Lung (tissue), 12 donors: ENCODE results near the gene COL11A1. TPM values are rescaled to one million over a fixed set of nuclear protein-coding genes. Genes with fewer than 3 reads are reported as not detected.

ENCODE experiments used
- ATAC-seq: fragments of 200-7000 bp; cut with Tn5 transposase; one replicate; pipeline ENCODE4 v1.9.1; 2020; ENCODE audit warnings: moderate number of reproducible peaks; ENCODE audit not compliant: insufficient read depth, low FRiP score
- DNase-seq, 3 donors: peaks; one replicate each; pipeline ENCODE4 v3.0.0-alpha.2; 2013 to 2017
- H3K27ac ChIP-seq, 2 donors: one replicate each; pipeline ENCODE4 v1.5.1; 2013; ENCODE audit warnings: mild to moderate bottlenecking in 2 of 2, moderate library complexity in 2 of 2, control low read depth in 1 of 2, inconsistent platforms in 1 of 2, low read depth in 1 of 2, low read length in 1 of 2
- H3K27me3 ChIP-seq, 3 donors: one replicate each; pipeline ENCODE4 v1.5.1; 2013; ENCODE audit warnings: low read length in 2 of 3; ENCODE audit not compliant: control insufficient read depth in 3 of 3, insufficient read depth in 3 of 3
- H3K36me3 ChIP-seq, 4 donors: one replicate each; pipeline ENCODE4 v1.5.1; 2013; ENCODE audit warnings: low read length in 4 of 4, mild to moderate bottlenecking in 1 of 4, moderate library complexity in 1 of 4; ENCODE audit not compliant: control insufficient read depth in 4 of 4, insufficient read depth in 4 of 4
- H3K4me1 ChIP-seq, 5 donors: one replicate each; pipeline ENCODE4 v1.5.1; 2013; ENCODE audit warnings: low read length in 5 of 5, mild to moderate bottlenecking in 2 of 5, moderate library complexity in 1 of 5; ENCODE audit not compliant: control insufficient read depth in 5 of 5, insufficient read depth in 5 of 5
- H3K4me3 ChIP-seq: one replicate; pipeline ENCODE4 v1.5.1; 2013; ENCODE audit warnings: mild to moderate bottlenecking, control low read depth, moderate library complexity
- H3K9ac ChIP-seq, 2 donors: one replicate each; pipeline ENCODE4 v1.5.1; 2013; ENCODE audit warnings: low read length in 2 of 2, control low read depth in 1 of 2; ENCODE audit not compliant: insufficient read depth in 1 of 2
- H3K9me3 ChIP-seq, 4 donors: one replicate each; pipeline ENCODE4 v1.5.1; 2013; ENCODE audit warnings: low read length in 3 of 4, mild to moderate bottlenecking in 1 of 4, moderate library complexity in 1 of 4; ENCODE audit not compliant: control insufficient read depth in 4 of 4, insufficient read depth in 3 of 4
- CTCF ChIP-seq: IDR thresholded peaks from 2 replicates; pipeline ENCODE4 v1.5.1; 2012; ENCODE audit warnings: mild to moderate bottlenecking; ENCODE audit errors: control extremely low read depth, extremely low read depth
- WGBS, 2 donors: extraction: QIAGEN DNeasy Blood & Tissue Kit; methylation state at CpG; one replicate each; pipeline ENCODE4 v1.1.7; 2013; 5-methylcytosine and 5-hydroxymethylcytosine counted together
- polyA plus RNA-seq, 2 donors: library from polyadenylated mRNA; stranded (reverse); fragments of 200-250 nt; gene quantifications; one replicate each; pipeline ENCODE4 v1.2.1, GENCODE V29; 2013
- total RNA-seq, 2 donors: library from RNA; depleted of rRNA in 1 of 2; stranded (reverse); fragments of >200 nt in 1 of 2; gene quantifications; one replicate each; pipeline ENCODE4 v1.2.1, GENCODE V29; 2014 to 2021
- donor health status: control.
- donor health status: control.
- donor health status: Bipolar disorder and iron deficiency.
- donor health status: healthy.
- donor health status: DM: yes; HTN: yes; CAD: no.

Gene COL11A1
- total and polyA plus RNA-seq, 4 donors: 0.33 to 7.5 (median 0.70) TPM

GRCh38 chr1:103109311-103109920, 1.1 kb upstream of the COL11A1 start:
- no peak for ATAC-seq
- Histone ChIP-seq H3K27me3 (peaks cover 0 to 5% (median 0%) of the 10 kb centered on the region in 3 donors), H3K36me3 (no peaks in the 10 kb centered on the region), H3K9ac (no peak overlapping the region), H3K4me3 (no peak overlapping the region), H3K4me1 (peaks cover 0 to 15% (median 2%) of the 10 kb centered on the region in 5 donors), H3K27ac (no peak overlapping the region), H3K9me3 (no peaks in the 10 kb centered on the region)
- 57 to 73% methylated on average over 6 of the region's 6 CpGs for WGBS, 2 donors
- TF ChIP-seq CTCF: no peak
- peak in 2 of 3 donors; percentile 5 to 8 for DNase-seq

- peak overlapping the region; percentile 49 to 75 for H3K9ac ChIP-seq
- no peak for ATAC-seq
- H3K27ac ChIP-seq: no peak overlapping the region
- TF ChIP-seq CTCF: no peak
- no peaks in the 10 kb centered on the region for H3K36me3 ChIP-seq
- DNase-seq: peak; percentile 17 to 29 (median 22)
- 2 to 3% methylated on average over 19 of the region's 19 CpGs for WGBS, 2 donors
- H3K27me3 ChIP-seq: peaks cover 0 to 5% (median 0%) of the 10 kb centered on the region in 3 donors
- H3K9me3 ChIP-seq: no peaks in the 10 kb centered on the region
- H3K4me1 ChIP-seq: peaks cover 0 to 15% (median 2%) of the 10 kb centered on the region in 5 donors
- peak overlapping the region; percentile 11 for H3K4me3 ChIP-seq
Measured at GRCh38 chr1:103107741-103108375, 464 bp downstream of the COL11A1 start.

- TF ChIP-seq CTCF: peak; percentile 7
- DNase-seq (peak; percentile 33 to 64 (median 58)), ATAC-seq (peak; percentile 53)
- WGBS, 2 donors: 1 to 3% methylated on average over 23 of the region's 23 CpGs
- Histone ChIP-seq H3K9ac (peak overlapping the region; percentile 22 to 28), H3K27ac (no peak overlapping the region), H3K9me3 (no peaks in the 10 kb centered on the region), H3K36me3 (no peaks in the 10 kb centered on the region), H3K27me3 (peaks cover 0 to 5% (median 0%) of the 10 kb centered on the region in 3 donors), H3K4me1 (peaks cover 0 to 15% (median 2%) of the 10 kb centered on the region in 5 donors), H3K4me3 (no peak overlapping the region)
Measured at GRCh38 chr1:103106426-103107341, 1.6 kb downstream of the COL11A1 start.
